Retinal pigment epithelial cell (primary cell): Measurements from ENCODE around the gene CEP192.

Experiments
- DNase-seq: peaks from one replicate; pipeline ENCODE4 v3.0.0-alpha.2; 2010; ENCODE audit warnings: low read depth
- H3K4me3 ChIP-seq: 2 replicates; pipeline ENCODE4 v1.5.1; 2011; ENCODE audit warnings: mild to moderate bottlenecking, low read length, control low read depth, moderate library complexity
- CTCF ChIP-seq: conservative IDR thresholded peaks from 2 replicates; pipeline ENCODE4 v1.5.1; 2011; ENCODE audit warnings: low read depth, low read length, control low read depth, inconsistent platforms

The CEP192 gene

GRCh38 chr18:13005289-13005688 is 14.1 kb downstream of the CEP192 start:
- no peak overlapping the region for H3K4me3 ChIP-seq
- no peak for TF ChIP-seq CTCF
- DNase-seq, result no peak

- TF ChIP-seq CTCF, result no peak
- no peak overlapping the region for H3K4me3 ChIP-seq
- no peak for DNase-seq
These were observed 15.5 kb downstream of the CEP192 start for GRCh38 chr18:13006531-13007247.

GRCh38 chr18:13007248-13007560 is 16.0 kb downstream of the CEP192 start:
- no peak for TF ChIP-seq CTCF
- H3K4me3 ChIP-seq, result no peak overlapping the region
- DNase-seq, result no peak

GRCh38 chr18:13011719-13012118 is 20.6 kb downstream of the CEP192 start:
- TF ChIP-seq CTCF, result no peak
- no peak for DNase-seq

GRCh38 chr18:13014232-13014631 is 23.1 kb downstream of the CEP192 start:
- no peak for DNase-seq
- no peak for TF ChIP-seq CTCF
- H3K4me3 ChIP-seq, result no peak overlapping the region

More at GRCh38 chr18:13011719-13012118, 20.6 kb downstream of the CEP192 start:
- no peak overlapping the region for H3K4me3 ChIP-seq

- no peak for DNase-seq
- no peak for TF ChIP-seq CTCF
- H3K4me3 ChIP-seq, result no peak overlapping the region
These were observed 23.7 kb downstream of the CEP192 start for GRCh38 chr18:13014818-13015217.

GRCh38 chr18:13017247-13017875 is 26.2 kb downstream of the CEP192 start:
- TF ChIP-seq CTCF, result no peak
- no peak overlapping the region for H3K4me3 ChIP-seq
- DNase-seq, result no peak
